ENCODE data around the gene CAPN1.
"Not testable (repeated sequence)": the region's sequence is repeated elsewhere in the genome, so short reads cannot be mapped to it uniquely, and the experiment has no call there.

CAPN1 gene

GRCh38 chr11:65163684-65164083 is 18.0 kb upstream of the CAPN1 start:
- no peak for DNase-seq

DNA sequence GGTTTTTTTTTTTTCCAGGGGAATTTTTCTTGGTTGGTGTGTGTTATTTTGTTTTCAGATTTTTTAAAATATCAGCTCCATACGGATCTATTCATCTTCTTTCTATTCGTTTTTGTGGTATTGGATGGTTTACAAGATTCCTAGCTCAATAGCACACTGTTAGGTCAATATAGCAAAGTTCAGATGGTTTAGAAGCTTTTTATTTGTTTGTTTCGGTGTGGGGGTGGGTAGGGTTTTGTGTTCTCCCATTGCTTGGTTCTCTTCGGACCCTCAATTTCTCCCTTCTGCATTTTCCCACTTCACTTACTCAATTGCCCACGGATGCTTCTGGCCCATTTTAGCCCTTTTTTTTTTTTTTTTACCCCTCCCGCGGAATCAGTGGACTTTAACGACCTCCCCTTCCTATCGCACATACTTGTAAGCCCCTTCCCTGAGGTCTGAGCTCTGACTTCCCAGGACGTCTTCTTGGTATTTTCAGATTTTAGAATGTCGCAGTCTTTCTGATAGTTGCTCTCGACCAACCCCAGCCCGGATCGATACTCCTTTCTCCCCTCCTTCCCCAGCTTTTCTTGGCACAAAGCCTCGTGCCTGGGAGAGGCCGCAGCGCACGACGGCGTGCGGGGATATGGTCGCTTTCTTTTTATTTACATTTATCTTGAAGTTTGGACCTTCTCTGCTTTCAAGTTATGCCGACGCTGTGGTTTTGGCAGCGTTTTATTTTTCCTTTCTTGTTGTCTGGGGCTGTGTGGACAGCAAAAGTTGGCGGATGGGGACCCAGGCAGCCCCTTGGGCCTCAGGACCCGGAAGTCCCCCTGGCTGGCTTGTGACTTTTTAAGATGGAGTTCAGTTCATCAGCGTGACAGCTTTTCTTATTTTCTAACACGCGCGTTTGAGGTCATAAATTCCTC is 16.1 kb upstream of the CAPN1 start:
- DNase-seq, result no peak

DNA sequence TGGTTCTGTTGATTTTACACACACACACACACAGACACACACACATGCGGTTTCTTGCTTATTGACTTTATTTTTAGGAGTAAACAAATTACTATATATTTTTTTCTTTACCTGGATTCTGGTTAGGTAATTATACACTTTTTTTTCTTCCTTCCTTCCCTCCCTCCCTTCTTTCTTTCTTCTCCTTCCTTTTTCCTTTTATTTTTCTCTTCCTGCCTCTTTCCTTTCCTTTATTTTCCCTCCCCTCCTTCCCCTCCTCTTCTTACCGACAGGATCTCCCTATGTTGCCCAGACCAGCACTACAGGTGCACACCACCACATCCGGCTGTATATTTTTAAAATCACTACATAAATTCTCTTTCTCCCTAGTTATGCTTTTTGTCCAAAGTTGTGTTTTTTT is 14.8 kb upstream of the CAPN1 start:
- DNase-seq, result no peak

GRCh38 chr11:65167656-65168055 is 14.1 kb upstream of the CAPN1 start:
- DNase-seq, result no peak

GRCh38 chr11:65169164-65169641 is 12.5 kb upstream of the CAPN1 start:
- DNase-seq, result no peak

- DNase-seq, result no peak
These were observed 11.6 kb upstream of the CAPN1 start, which contains the start of gene SPDYC for GRCh38 chr11:65170058-65170534. Gene SPDYC (plus strand): TSS chr11:65170233. CDS start chr11:65171358, 1,125 bp downstream.

- no peak for DNase-seq
These were observed 9.1 kb upstream of the CAPN1 start for GRCh38 chr11:65172600-65172999.

DNA sequence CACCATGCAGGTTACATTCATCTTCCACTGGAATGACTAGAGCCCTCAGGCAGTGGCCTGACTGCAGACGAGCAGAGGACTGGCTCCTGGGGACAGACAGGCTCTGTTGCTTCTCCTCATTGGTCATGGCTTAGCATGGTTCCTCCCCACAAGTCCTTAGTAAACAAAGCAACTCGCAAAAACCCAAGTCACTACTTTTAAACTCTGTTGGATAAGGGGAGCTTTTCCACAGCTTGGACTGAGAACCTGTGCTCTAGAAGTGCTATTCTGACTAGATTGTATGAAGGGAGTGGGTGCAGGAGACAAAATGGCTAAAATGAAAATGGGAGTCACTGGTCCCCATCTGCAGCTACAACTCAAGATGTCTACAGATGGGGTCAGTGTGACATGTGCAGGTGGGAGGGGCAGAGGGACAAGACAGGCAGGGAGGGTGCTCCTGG is 7.1 kb upstream of the CAPN1 start:
- DNase-seq, result not testable (repeated sequence)

- no peak for DNase-seq
These were observed 705 bp upstream of the CAPN1 start for GRCh38 chr11:65180877-65181568.

- no peak for DNase-seq
These were observed 786 bp downstream of the CAPN1 start for GRCh38 chr11:65182258-65183170.

DNA sequence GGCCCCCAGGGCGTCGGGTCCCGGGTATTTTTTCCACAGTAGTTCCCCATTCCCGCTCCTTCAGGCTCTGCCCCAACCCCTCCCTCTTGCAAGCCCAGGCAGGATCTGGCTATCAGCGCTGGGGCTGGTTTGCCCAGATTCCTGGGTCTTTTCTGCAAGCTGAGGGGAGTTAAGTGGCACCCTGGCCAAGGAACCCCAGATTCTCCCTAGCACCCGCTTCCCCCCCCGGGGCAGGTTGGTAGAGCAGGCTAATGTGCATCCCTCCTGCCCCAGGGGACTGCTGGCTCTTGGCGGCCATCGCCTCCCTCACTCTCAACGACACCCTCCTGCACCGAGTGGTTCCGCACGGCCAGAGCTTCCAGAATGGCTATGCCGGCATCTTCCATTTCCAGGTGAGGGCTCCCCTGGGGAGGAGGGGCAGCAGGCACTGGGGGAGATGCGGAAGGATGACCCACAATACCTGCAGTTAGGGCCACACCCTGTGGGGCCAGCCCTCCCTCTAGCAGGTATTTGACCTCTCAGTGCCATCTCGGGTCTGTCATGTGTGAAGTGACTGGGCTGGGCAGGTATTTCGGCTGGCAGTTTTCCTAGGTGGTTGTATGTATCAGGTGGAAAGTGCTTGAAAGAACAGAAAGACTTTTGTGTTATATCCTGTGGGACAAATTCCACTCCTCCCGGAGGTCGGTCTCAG is 1.6 kb downstream of the CAPN1 start:
- DNase-seq, result no peak

DNA sequence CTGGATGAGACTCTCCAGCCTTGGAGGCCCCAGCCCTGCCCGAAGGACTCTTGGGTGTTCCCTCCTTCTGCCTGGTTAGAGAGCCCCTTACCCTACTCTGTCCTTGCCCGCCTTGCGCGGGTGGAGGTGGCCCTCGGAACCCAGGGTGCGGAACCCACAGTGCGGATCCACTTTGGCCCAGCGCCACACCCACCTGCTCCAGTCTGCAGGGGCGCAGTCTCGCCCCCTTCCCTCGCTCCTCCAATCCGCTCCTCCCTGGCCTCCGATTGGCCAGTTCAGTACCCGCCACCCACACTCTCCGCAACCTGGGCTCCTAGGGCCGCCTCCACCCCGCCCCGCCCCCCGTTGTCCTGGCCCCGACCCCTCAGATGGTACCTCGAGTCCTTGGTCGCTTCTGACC is 2.4 kb downstream of the CAPN1 start:
- DNase-seq, result no peak

- DNase-seq, result no peak
These were observed 3.4 kb downstream of the CAPN1 start for GRCh38 chr11:65185171-65185570.

DNA sequence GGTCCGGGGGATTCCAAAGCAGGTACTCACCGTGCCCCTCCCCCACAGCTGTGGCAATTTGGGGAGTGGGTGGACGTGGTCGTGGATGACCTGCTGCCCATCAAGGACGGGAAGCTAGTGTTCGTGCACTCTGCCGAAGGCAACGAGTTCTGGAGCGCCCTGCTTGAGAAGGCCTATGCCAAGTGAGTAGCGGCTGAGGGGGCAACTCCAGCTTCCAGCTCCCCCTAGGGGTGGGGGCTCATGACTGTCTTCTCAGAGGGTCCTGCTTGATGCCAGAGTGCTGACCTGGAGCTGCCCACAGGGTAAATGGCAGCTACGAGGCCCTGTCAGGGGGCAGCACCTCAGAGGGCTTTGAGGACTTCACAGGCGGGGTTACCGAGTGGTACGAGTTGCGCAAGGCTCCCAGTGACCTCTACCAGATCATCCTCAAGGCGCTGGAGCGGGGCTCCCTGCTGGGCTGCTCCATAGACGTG is 4.2 kb downstream of the CAPN1 start:
- DNase-seq, result no peak

DNA sequence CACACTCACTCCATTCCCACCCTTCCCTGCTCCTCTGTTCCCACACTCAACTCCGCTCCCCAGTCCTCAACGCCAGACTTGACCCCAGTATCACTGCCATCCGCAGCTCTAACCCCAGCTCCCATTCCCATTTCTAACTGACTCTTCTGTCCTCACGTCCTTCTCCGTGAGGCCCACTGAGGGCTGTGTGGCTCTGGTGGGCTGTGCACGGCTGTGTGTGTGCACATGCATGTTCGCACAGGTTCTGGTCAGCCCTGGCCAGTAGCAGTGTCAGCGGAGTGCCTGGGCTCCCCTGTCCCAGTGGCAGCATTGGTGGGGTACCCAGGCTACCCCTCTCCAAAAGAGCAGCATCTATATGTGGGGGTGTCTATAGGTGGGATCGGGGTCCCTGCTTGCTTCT is 5.0 kb downstream of the CAPN1 start:
- DNase-seq, result no peak

- no peak for DNase-seq
These were observed 5.5 kb downstream of the CAPN1 start for GRCh38 chr11:65187146-65187675.

GRCh38 chr11:65187971-65188461 is 6.3 kb downstream of the CAPN1 start:
- no peak for DNase-seq

DNA sequence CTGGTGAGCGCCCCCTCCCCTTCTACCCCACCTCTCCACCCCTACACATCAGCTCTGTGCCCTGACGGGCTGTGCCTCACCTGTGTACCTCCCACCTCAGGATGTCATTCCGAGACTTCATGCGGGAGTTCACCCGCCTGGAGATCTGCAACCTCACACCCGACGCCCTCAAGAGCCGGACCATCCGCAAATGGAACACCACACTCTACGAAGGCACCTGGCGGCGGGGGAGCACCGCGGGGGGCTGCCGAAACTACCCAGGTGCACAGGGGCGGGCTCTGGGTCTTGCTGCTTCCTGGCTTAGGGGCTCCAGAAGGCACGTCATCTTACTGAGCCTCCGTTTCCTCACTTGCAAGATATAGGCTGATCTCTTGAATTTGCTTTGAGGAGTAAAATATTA is 6.8 kb downstream of the CAPN1 start:
- no peak for DNase-seq

- no peak for DNase-seq
These were observed 7.5 kb downstream of the CAPN1 start for GRCh38 chr11:65189191-65189590.

DNA sequence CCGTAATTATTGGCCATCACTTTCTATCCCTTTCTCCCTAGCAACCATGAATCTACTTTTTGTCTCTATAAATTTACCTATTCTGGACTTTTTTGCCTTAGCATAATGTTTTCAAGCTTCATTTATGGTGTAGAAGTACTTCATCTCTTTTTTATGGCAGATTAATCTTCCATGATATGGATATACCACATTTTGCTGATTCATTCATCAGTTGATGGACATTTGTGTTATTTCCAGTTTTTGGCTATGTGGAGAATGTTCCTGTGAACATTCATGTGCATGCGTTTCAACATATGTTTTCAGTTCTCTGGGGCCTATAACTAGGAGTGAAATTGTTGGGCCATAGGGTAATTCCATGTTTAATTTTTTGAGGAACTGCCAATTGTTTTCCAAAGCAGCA is 12.8 kb downstream of the CAPN1 start:
- DNase-seq, result no peak

- DNase-seq, result no peak
These were observed 22.4 kb downstream of the CAPN1 start for GRCh38 chr11:65204143-65204542.

Measured in NK-92 treated with Interleukin-12 subunit alpha and Interleukin-12 subunit beta, amount 100 ng/mL, for 24 hours (cell line).